Ascending aorta (tissue), 2 donors: ENCODE measurements around the gene ARHGAP10. TPM values are rescaled to one million over a fixed set of nuclear protein-coding genes. Genes with fewer than 3 reads are reported as not detected.

Experiments used
- DNase-seq, 2 donors: peaks; one replicate each; pipeline ENCODE4 v3.0.0-alpha.2; 2019; ENCODE audit warnings: low spot score in 2 of 2
- H3K27ac ChIP-seq, 2 donors: fragments of 200-600 bp; sonication (generic); one replicate each; pipeline ENCODE4 v1.5.1; 2016 to 2017; ENCODE audit warnings: mild to moderate bottlenecking in 1 of 2
- H3K27me3 ChIP-seq: fragments of 200-600 bp; sonication (generic); one replicate; pipeline ENCODE4 v1.5.1; 2017
- H3K36me3 ChIP-seq, 2 donors: fragments of 200-600 bp; sonication (generic); one replicate each; pipeline ENCODE4 v1.5.1; 2016
- H3K4me1 ChIP-seq, 2 donors: fragments of 200-600 bp; sonication (generic); one replicate each; pipeline ENCODE4 v1.5.1; 2016 to 2017; ENCODE audit warnings: mild to moderate bottlenecking in 1 of 2
- H3K4me3 ChIP-seq, 2 donors: fragments of 200-600 bp; sonication (generic); one replicate each; pipeline ENCODE4 v1.5.1; 2016 to 2017; ENCODE audit warnings: mild to moderate bottlenecking in 1 of 2
- H3K9me3 ChIP-seq, 2 donors: fragments of 200-600 bp; sonication (generic); one replicate each; pipeline ENCODE4 v1.5.1; 2016
- CTCF ChIP-seq, 3 experiments: fragments of 200-600 bp in 2 of 3; fragments of 450-650 bp in 1 of 3; sonication (generic) in 2 of 3; IDR thresholded peaks; one replicate each; pipeline ENCODE4 v1.5.1; 2016 to 2019; ENCODE audit warnings: antibody characterized with exemption in 3 of 3, mild to moderate bottlenecking in 1 of 3, moderate library complexity in 1 of 3
- intact Hi-C: fragments of 100-400 bp; cut with DNase I; formaldehyde crosslinking; loops from one replicate; pipeline ENCODE4 v1.15.1; 2023
- total RNA-seq: library from RNA; depleted of rRNA; stranded (reverse); fragments of >200 nt; gene quantifications from one replicate; pipeline ENCODE4 v1.1.0, GENCODE V29; 2016

ARHGAP10 gene
- total RNA-seq, 1 donor from 2014 or later = 77.3 TPM

- intact Hi-C loops = no loop called here
- Histone ChIP-seq H3K27ac (no peak overlapping the region), H3K4me1 (peaks cover 0 to 31% of the 10 kb centered on the region in 2 donors), H3K27me3 (no peaks in the 10 kb centered on the region), H3K36me3 (peaks cover 0 to 5% of the 10 kb centered on the region in 2 donors), H3K9me3 (no peaks in the 10 kb centered on the region), H3K4me3 (no peak overlapping the region)
- no peak for DNase-seq
- no peak for TF ChIP-seq CTCF (IDR thresholded peaks at IDR 0.05)
Measured at GRCh38 chr4:147769386-147769785, 37.5 kb downstream of the ARHGAP10 start.

DNA sequence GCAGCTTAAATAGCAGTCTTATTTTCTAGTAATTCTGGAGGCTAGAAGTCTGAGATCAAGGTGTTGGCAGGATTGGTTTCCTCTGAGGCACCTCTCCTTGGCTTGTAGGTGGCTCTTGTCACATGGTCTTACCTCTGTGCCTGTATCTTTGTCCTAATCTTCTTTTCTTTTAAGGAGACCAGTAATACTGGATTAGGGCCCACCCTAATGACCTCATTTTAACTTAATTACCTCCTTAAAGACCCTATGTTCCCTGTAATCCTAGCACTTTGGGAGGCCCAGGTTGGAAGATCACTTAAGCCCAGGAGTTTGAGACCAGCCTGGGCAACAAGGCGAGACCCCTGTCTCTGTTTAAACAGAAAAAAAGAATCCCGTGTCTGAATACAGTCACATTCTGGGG, 38.9 kb downstream of the ARHGAP10 start:
- no peak overlapping the region for H3K27ac ChIP-seq
- no peak overlapping the region for H3K4me3 ChIP-seq
- intact Hi-C loops = no loop called here
- no peak for DNase-seq
- peaks cover 0 to 5% of the 10 kb centered on the region in 2 donors for H3K36me3 ChIP-seq
- TF ChIP-seq CTCF (IDR thresholded peaks at IDR 0.05) = no peak
- no peaks in the 10 kb centered on the region for H3K27me3 ChIP-seq
- H3K4me1 ChIP-seq = peaks cover 3 to 39% of the 10 kb centered on the region in 2 donors
- H3K9me3 ChIP-seq = no peaks in the 10 kb centered on the region

- Histone ChIP-seq H3K9me3 (no peaks in the 10 kb centered on the region), H3K4me3 (no peak overlapping the region), H3K27me3 (no peaks in the 10 kb centered on the region), H3K27ac (peak overlapping the region; percentile 52 to 54), H3K4me1 (peaks cover 3 to 46% of the 10 kb centered on the region in 2 donors), H3K36me3 (peaks cover 0 to 5% of the 10 kb centered on the region in 2 donors)
- intact Hi-C loops = no loop called here
- DNase-seq = no peak
- no peak for TF ChIP-seq CTCF (IDR thresholded peaks at IDR 0.05)
Measured at GRCh38 chr4:147772056-147772455, 40.2 kb downstream of the ARHGAP10 start.

DNA sequence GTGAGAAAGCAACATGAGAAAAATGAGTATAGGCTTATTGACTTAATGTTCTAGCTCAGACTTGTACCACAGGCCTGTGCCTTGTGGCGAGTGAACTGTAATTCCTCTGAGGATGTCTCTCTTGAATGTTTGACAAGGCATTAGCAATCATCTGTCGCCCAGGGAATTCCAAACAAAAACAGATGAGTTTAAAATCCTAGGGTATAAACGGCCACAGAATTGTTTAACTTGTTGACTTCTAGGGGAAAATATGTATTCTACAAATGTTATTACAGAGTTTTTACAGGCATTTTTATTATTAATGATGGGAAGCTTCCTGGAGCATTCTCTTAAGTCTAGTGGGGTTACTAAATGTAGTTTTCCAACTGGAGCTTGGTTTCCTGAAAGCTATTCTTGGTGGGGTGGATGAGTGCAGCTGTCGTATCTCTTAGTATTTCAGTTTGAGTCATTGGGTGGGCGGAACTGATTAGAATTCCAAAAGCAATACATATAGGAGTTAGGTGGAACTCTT, 40.6 kb downstream of the ARHGAP10 start:
- Histone ChIP-seq H3K27me3 (no peaks in the 10 kb centered on the region), H3K4me3 (no peak overlapping the region), H3K9me3 (no peaks in the 10 kb centered on the region), H3K36me3 (peaks cover 0 to 5% of the 10 kb centered on the region in 2 donors), H3K27ac (peak overlapping the region; percentile 52 to 54), H3K4me1 (peaks cover 3 to 49% of the 10 kb centered on the region in 2 donors)
- no peak for DNase-seq
- intact Hi-C loops = no loop called here
- no peak for TF ChIP-seq CTCF (IDR thresholded peaks at IDR 0.05)

- H3K9me3 ChIP-seq = no peaks in the 10 kb centered on the region
- TF ChIP-seq CTCF (IDR thresholded peaks at IDR 0.05) = no peak
- H3K27me3 ChIP-seq = no peaks in the 10 kb centered on the region
- peak overlapping the region; percentile 52 to 54 for H3K27ac ChIP-seq
- intact Hi-C loops = no loop called here
- peaks cover 3 to 54% of the 10 kb centered on the region in 2 donors for H3K4me1 ChIP-seq
- DNase-seq = no peak
- peaks cover 0 to 5% of the 10 kb centered on the region in 2 donors for H3K36me3 ChIP-seq
- H3K4me3 ChIP-seq = no peak overlapping the region
Measured at GRCh38 chr4:147773261-147774184, 41.6 kb downstream of the ARHGAP10 start.
